GM21526 (cell line): ENCODE data around the gene MAP4K3.
"Not testable (repeated sequence)": the region's sequence is repeated elsewhere in the genome, so short reads cannot be mapped to it uniquely, and the experiment has no call there.

Source experiments
- ATAC-seq: cut with Tn5 transposase; IDR thresholded peaks from one replicate; pipeline ENCODE4 v1.9.1; 2021; ENCODE audit warnings: moderate library complexity; ENCODE audit not compliant: unreplicated experiment, low FRiP score

Gene MAP4K3

DNA sequence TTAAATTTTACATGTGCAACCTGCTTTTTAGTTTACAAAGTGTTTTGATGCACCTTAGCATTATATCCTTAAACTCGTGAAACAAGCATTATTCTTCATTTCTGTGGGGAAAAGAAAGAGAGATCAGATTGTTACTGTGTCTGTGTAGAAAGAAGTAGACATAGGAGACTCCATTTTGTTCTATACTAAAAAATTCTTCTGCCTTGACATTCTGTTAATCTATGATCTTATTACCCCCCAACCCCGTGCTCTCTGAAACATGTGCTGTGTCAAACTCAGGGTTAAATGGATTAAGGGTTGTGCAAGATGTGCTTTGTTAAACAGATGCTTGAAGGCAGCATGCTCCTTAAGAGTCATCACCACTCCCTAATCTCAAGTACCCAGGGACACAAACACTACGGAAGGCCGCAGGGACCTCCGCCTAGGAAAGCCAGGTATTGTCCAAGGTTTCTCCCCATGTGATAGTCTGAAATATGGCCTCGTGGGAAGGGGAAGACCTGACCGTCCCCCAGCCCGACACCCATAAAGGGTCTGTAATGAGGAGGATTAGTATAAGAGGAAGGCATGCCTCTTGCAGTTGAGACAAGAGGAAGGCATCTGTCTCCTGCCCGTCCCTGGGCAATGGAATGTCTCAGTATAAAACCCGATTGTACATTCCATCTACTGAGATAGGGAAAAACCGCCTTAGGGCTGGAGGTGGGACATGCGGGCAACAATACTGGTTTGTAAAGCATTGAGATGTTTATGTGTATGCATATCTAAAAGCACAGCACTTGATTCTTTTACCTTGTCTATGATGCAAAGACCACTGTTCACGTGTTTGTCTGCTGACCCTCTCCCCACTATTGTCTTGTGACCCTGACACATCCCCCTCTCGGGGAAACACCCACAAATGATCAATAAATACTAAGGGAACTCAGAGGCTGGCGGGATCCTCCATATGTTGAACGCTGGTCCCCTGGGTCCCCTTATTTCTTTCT is 115.7 kb downstream of the MAP4K3 start:
- ATAC-seq: not testable (repeated sequence)

DNA sequence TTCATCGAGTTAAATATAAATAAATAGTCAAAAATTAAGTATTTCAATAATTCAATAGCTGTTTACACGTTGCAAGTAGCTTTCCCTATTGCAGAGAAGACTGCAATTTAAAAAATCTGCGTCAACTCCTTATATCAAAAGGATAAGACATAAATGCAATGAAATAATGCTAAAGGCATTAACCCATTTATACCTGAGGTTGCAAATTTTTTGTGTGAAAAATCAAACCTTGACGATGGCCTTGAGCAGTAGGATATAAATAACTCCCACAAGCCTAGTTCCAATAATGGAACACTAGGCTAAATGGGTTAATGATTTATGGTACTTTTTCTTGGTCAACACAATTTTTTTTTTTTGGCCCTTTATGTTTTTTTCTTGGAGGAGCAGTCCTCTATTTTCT is 116.9 kb downstream of the MAP4K3 start:
- no peak for ATAC-seq

DNA sequence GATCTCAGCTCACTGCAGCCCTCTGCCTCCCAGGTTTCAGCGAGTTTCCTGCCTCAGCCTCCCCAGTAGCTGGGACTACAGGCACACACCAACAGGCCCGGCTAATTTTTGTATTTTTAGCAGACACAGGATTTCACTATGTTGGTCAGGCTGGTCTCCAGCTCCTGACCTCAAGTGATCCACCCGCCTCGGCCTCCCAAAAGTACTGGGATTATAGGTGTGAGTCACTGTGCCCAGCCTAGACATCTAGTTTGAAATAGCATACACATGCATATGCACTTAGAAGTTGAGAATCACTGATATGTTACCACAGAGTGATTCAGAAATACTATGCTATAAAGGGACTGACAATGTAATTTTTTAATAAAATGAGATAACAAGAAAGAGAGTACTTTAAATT is 123.5 kb downstream of the MAP4K3 start:
- no peak for ATAC-seq

GRCh38 chr2:39311469-39311868 is 125.6 kb downstream of the MAP4K3 start:
- no peak for ATAC-seq

- ATAC-seq: no peak
Measured at GRCh38 chr2:39308778-39309177, 128.3 kb downstream of the MAP4K3 start.

DNA sequence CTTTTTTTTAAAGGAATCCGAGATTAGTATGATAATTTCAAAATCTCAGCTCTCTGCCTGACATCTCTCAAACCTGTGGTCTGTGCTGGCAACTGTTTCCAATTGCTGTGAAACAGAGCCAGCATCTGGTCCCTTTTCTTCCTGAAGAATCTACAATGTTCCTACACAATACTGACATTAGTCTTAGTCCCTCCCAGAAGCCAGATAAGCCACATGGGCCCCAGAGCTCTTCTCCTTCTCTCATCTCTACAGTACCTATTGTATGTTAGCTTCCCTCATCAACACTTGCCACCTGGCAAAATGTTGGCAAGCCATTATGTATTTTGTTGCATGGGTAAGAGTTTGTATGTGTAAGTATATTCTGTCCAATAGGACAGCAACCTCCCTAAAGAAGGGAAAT is 130.5 kb downstream of the MAP4K3 start:
- ATAC-seq: no peak

- ATAC-seq: no peak
Measured at GRCh38 chr2:39304729-39305128, 132.4 kb downstream of the MAP4K3 start.

DNA sequence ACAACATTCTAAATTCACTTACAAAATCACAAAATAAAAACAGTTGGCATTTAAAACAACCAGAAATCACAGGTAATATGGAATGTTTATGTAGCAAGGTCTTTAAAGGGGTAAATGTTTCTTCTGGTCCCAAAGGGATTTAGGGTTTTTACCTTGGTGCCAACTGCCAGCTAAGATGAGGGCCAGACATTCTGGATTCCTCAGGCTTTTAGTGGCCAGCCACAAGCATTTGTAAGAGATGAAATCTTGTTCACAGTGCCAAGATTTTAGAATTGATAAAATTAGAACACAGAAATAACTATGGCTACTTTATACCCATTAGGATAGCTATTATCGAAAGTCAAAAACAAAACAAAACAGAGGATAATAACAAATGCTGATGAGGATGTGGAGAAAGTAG is 132.9 kb downstream of the MAP4K3 start:
- no peak for ATAC-seq

DNA sequence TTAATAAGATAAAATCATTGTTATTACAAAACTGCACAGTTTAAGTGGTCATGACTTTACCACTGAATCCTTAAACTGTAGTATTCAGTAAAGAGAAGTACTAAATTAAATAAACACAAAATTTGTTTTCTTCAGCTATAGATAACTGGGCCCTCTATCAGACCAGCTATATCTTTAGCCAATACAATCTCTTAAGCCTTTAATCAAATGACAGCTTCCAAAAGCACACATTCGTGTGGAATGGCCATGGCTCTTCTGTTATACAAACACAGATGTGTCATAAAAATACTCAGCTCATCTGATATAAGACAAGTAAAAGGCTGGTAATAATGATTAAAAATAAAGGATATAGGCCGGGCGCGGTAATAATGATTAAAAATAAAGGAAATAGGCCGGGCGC is 135.7 kb downstream of the MAP4K3 start:
- ATAC-seq: no peak

- ATAC-seq: no peak
Measured at GRCh38 chr2:39300044-39300978, 136.8 kb downstream of the MAP4K3 start.

DNA sequence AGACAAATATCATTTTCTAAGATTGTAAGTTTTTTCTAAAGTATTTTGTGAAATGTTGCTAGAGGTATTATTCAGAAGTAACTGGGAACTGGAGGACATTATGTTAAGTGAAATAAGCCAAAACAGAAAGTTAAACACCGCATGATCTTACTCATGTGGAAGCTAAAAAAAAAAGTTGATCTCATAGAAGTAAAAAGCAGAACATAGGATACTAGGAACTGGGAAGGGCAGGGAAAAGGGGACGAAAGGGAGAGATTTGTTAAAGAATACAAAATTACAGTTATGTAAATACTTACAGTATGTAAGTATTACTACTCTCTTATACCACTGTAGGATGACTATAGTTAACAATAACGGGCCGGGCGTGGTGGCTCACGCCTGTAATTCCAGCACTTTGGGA is 146.7 kb downstream of the MAP4K3 start:
- no peak for ATAC-seq

DNA sequence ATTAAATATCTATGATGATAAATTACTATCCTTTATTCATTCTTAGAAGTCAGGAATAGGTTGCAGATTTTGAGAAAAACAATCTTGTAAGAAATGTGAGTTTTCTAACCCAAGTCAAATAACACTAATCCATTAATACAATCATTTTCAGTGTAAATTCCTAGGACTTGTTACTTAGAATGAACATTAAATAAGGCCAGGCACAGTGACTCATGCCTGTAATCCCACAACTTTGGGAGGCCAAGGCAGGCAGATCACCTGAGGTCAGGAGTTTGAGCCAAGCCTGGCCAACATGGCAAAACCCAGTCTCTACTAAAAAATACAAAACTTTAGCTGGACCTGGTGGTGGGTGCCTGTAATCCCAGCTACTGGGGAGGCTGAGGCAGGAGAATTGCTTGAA is 147.5 kb downstream of the MAP4K3 start:
- no peak for ATAC-seq

DNA sequence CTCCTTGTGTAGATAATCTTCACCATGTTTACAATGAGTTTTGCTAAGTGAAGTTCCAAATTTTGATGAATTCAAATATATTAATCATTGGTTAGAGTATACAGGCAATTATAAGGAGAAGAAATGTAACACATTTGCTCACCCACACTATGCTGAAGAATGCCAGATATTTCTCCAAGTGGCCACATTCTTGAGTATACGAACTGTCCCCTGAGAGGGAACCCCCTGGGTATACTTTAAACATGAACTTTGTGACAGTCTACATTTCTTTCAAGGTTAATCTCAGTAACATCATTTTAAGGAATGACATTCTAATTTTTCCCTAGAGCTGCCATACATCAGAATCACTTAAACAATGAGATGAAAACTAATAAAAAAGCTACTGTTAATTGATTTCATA is 153.5 kb downstream of the MAP4K3 start:
- no peak for ATAC-seq

- ATAC-seq: no peak
Measured at GRCh38 chr2:39281391-39281790, 155.7 kb downstream of the MAP4K3 start.

DNA sequence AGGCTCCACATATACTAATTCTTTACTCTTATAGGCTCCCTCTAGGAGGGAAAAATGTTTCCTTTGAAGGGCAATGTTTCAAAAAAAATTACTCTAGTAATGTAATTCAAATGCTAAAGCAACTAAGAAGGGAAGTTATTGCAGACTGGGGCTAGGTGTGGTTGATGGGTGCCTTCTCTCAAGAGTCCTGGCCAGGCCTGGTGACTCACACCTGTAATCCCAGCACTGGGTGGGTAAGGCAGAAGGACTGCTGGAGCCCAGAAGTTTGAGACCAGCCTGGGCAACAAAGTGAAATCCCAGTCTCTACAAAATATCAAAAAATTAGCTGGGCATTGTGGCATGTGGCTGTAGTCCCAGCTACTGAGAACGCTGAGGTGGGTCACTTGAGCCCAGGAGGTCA is 162.1 kb downstream of the MAP4K3 start:
- ATAC-seq: no peak

- no peak for ATAC-seq
Measured at GRCh38 chr2:39269941-39270340, 167.1 kb downstream of the MAP4K3 start.

DNA sequence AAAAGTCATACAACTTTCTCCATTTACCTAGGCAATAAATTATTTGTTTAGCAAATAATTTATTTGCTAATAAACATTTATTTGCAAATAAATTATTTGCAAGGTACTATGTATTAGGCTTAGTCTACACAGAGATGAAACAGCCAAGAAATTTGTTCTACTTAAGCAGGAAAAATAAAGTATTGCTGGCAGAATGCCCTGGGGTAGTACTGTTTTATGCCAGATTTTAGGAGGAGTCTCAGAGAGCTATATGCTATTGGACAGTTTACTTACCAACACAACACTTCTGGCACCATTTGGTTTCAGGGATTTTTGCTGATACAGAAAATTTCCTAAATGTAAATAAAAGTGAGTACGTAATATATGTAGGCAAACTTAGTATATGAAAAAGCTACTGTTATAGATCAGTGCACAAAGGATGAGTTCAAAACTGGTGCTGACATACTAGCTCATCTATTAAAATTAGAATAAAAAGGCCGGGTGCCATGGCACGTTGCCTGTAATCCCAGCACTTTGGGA is 170.1 kb downstream of the MAP4K3 start:
- no peak for ATAC-seq

- peak; percentile 61 for ATAC-seq
Measured at GRCh38 chr2:39266139-39266805, 170.8 kb downstream of the MAP4K3 start.

- ATAC-seq: no peak
Measured at GRCh38 chr2:39265315-39265714, 171.8 kb downstream of the MAP4K3 start.

GRCh38 chr2:39264733-39265132 is 172.4 kb downstream of the MAP4K3 start:
- peak; percentile 75 for ATAC-seq

- ATAC-seq: no peak
Measured at GRCh38 chr2:39260087-39260486, 177.0 kb downstream of the MAP4K3 start.
